HUDEP-2 (cell line): Measurements from ENCODE around the gene CPA5.

Source experiments
- DNase-seq, 76 experiments: peaks; one replicate each; lab custom pipeline; 2025; ENCODE audit not compliant: unreplicated experiment in 76 of 76; lab: John Stamatoyannopoulos, UW

Gene CPA5

DNA sequence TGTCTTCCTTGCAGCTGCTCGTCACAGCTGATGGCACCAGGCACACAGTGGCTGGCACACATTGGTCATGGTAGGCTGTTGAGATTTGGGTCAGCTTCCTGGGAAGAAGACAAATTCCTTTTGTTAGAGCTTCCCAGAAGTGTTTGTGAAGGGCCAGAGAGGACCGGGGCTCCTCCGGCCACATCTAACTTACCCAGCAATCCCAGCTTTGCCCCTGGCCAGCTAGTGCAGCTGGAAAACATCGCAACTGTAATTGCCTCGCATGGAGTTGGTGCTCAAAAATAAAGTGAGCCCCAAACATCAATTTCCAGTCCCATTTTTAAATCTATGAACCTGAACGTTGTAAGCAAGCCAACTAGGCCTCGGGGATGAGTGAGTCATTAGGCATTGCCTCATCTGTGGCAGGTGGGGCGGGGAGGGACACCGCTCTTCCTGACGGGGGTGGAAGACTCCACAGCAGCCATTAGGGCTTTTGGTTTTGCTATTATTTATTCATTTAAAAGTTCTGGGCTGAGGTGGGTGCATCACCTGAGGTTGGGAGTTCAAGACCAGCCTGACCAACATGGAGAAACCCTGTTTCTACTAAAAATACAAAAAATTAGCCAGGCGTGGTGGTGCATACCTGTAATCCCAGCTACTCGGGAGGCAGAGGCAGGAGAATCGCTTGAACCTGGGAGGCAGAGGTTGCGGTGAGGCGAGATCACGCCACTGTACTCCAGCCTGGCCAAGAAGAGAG lies 12.4 kb downstream of the CPA5 start:
- no peak for DNase-seq

GRCh38 chr7:130358471-130358870 lies 13.9 kb downstream of the CPA5 start:
- no peak for DNase-seq

DNA sequence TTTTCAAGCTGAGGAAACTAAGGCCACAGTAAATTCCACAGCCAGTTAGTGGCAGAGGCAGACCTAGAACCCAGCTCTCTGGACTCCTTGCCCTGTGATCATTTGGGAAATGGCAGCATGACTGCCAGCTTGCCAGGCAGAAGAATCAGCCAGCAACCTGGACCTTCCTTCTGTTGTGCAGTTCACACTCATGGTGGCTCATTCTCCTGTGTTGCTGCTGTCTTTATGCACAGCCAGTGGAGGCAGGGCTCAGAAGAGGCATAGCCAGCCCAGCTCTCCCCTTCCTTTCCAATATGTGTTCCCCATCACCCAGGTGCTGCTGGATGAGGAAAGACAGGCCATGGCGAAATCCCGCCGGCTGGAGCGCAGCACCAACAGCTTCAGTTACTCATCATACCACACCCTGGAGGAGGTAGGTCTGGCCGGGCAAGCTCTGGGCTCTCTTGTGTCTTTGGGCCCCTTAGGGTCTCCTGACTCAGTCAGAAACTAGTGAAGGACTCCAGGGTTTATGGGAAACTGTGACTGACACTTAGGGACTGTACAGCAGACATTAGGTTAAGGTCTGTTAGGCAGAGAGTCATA lies 14.8 kb downstream of the CPA5 start:
- no peak for DNase-seq

DNA sequence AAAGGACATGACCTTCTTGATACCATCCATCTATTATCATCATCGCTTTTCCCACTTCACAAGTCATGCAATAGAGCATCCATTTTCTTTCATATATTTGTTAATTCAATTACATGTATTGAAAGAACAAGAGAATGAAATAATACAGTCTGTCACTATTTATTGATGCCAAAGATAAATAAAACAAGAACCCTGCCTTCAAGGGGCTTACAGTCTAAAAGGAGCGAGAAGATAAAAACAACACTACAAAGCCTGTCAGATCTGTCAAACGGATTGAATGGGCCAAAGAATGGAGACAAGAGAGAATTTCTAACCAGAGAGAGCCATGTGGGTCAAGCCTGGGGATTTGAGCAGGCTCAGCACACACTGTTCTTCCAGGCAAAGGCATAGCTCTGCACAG lies 15.9 kb downstream of the CPA5 start:
- DNase-seq, result no peak

DNA sequence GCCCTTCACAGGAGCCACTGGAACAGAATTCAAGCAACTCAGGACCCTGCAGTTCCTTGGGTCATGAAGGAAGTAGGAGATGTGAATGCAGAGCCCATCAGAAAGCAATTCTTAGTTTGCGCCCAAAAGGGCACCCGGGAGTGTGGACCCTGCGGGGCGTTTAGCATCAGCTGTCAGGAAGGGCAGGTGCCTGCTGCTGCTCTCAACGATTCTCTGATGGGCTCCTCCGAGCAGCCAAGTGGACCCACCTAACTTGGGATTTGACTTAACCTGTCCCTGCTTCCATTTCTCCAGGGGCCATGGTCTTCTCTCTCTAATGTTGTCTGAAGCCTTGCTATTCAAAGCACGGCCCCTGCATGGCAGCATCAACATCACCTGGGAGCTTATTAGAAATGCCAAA lies 17.1 kb downstream of the CPA5 start:
- DNase-seq, result no peak

DNA sequence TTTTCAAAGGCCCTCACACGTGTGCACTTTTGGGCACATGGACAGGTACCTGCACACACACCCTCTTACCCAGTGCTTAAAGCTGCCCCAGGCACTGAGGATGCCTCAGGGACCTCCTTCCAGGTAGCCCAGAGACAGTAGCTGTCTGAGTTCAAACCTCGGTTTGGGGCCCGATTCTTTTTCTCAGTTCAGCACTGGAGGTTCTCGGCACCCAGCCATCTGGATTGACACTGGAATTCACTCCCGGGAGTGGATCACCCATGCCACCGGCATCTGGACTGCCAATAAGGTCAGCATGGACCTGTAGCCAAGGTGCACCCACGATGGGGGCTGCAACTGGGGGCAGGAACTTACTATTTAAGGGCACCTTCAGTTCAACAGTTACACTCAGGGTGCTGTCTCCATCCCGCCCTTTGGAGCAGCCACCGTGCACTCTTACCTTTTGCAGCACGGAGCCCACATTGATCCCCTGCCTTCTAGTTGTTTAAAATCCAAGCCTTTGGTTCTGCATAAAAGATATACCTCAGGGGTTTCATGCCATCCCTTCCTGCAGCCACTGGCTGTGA lies 17.7 kb downstream of the CPA5 start:
- no peak for DNase-seq

- no peak for DNase-seq
Observed at GRCh38 chr7:130363026-130363847, 18.6 kb downstream of the CPA5 start.

DNA sequence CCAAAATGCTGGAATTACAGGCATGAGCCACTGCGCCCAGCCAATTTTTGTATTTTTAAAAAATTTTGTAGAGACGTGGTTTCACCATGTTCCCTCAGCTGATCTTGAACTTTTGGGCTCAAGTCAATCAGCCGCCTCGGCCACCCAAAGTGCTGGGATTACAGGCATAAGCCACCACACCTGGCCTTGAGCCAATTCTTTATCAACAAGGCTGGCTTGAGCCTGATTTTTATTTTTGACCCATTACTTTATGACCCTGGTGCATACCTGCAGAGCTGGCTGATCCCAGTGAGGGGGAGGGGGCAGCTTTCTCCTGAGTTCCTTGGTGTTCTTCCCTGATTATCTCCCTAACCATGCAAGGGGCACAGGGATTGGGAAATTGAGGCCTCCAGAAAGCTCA lies 19.8 kb downstream of the CPA5 start:
- no peak for DNase-seq

DNA sequence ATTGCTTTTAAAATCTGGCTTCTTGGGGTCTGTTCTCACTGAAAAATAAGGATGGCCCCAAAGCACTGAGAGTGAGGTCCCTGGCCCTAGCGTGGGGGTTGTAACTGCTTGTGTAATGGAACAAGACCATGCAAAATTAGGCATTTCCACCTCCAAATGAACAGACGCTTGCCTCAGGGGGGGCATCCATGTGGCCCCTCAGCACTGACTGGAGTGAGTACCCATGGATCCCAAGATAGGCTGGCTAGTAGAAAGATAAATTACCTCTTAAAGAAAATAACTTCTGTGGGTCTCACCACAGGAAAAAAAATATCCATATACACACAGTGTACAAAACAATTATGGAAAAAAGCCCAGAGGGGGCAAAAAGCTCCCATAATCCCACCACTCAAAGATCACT lies 20.5 kb downstream of the CPA5 start:
- no peak for DNase-seq

DNA sequence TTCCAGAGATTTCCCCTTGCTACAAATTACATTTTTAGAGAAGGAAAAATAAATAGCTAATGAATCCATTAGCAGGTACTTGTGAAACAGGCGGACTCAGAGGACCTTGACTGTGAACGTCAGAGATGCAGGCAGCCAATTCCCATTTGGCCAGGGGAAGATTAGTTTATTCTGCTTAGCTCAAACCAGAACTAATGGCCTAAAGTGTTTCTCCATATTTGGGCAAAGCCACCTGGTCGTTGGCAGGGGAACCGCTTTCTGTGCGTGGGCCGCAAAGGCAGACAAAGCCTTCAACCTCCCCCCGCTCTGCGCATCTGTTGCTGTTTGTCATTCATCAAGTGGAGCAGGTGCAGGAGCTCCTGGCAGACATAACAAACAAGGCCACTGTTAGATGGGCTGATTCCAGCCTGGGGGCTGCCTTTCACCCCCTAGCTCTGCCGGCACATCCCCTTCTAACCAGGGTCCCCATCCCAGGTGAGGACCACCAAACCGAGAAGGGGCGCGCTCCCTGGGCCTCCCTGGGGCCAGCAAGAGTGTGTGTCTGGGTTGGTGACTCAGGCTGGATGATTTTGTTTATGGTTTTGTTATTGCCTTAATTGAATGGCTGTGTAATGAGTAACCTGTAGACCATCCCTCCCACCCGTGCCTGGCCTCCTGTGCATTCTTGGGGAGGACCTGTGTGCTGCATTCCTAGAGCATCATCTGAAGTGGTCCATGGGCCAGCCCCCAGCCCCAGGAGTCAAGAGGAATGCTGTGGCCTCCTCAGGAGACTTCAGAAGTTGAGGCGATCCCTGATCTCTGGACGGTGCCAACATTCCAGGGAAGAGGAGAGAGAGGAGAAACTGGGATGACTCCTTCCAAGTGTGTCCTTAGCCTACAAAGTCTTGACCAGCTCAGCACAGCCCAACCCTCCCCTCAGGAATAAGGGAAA lies 21.2 kb downstream of the CPA5 start:
- no peak for DNase-seq

- DNase-seq, result no peak
Observed at GRCh38 chr7:130366564-130366963, 21.9 kb downstream of the CPA5 start.

DNA sequence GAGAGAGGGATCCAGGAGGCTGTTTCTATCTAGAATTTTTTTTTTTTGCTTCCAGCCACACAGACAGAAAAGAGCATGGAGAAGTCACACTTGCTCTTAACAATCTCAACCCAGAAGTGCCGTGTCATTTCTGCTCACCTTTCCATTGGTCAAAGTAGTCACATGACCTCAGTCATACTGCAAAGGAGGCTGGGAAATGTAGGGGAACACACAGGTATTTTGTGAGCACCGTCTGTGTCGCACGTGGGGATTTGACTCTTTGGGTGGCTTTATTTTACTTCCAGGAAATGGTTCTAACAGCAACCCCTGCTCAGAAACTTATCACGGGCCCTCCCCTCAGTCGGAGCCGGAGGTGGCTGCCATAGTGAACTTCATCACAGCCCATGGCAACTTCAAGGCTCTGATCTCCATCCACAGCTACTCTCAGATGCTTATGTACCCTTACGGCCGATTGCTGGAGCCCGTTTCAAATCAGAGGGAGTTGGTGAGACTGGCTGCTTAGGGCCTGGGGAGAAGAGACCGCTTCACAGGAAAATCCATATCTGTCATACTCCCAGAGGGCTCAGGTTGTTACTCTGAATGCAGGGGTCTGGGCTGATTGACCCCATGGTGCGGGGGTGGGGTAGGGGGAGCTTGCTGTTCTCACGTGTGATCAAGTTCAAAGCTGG lies 22.6 kb downstream of the CPA5 start:
- no peak for DNase-seq

- no peak for DNase-seq
Observed at GRCh38 chr7:130367836-130368746, 23.5 kb downstream of the CPA5 start.

GRCh38 chr7:130369110-130369711 lies 24.6 kb downstream of the CPA5 start:
- DNase-seq, result no peak

GRCh38 chr7:130369831-130370550 lies 25.4 kb downstream of the CPA5 start:
- DNase-seq, result no peak

GRCh38 chr7:130371046-130371445 lies 26.4 kb downstream of the CPA5 start:
- DNase-seq, result no peak

DNA sequence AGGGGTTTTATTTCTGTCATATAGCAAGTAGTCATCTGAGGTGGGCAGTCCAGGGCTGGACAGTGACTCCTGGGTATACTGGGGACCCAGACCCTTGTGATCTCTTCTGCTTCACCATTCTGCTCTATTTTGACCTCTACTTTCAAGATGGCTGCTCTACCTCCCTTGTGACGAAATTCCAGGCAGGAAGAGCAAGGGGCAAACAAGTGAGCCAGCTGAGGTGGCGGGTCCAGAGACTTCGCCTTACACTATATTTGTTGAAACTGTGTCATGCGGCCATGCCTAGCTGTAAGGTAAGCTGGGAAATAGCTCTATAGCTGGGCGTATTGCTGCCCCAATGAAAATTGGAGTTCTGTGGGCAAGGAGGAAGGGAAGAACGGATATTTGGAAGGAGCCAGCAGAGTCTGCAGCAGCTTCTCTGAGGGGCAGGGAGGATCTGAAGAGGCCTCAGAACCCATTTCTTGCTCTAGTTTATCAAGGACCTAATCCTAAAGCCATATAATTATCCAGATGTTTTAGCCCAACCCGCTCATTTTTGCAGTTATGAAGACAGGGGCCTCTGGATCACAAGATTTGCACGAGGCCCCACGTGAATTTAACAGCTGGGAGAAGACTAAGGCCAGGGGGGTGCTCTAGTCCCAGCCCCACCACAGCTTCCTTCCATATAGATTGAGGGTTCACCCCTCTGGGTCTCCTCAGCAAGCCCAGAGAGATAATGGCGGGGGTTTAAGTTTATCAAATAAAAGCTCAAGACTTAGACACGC lies 28.0 kb downstream of the CPA5 start:
- no peak for DNase-seq
